Neural cell (in vitro differentiated cells): ENCODE data around the gene GZMM.

Source experiments
- CTCF ChIP-seq: fragments of 450-650 bp; IDR thresholded peaks from 2 replicates; pipeline ENCODE4 v1.5.1; 2014; ENCODE audit warnings: antibody characterized with exemption, mild to moderate bottlenecking, moderate library complexity; ENCODE audit not compliant: poor library complexity, severe bottlenecking
- EP300 ChIP-seq: fragments of 450-650 bp; conservative IDR thresholded peaks from 2 replicates; pipeline ENCODE4 v1.6.1; 2014; ENCODE audit warnings: antibody characterized with exemption, mild to moderate bottlenecking, moderate library complexity; ENCODE audit not compliant: poor library complexity, severe bottlenecking
- EZH2 ChIP-seq: fragments of 200-600, 300-800 bp; shearing (Covaris generic), sonication (generic); IDR thresholded peaks from 2 replicates; pipeline ENCODE4 v1.6.1; 2014; ENCODE audit warnings: antibody characterized with exemption, low read length, borderline replicate concordance, mild to moderate bottlenecking; ENCODE audit not compliant: insufficient read depth, poor library complexity, severe bottlenecking
- MXI1 ChIP-seq: fragments of 450-650 bp; conservative IDR thresholded peaks from 2 replicates; pipeline ENCODE4 v1.6.1; 2014; ENCODE audit warnings: antibody characterized with exemption, mild to moderate bottlenecking; ENCODE audit not compliant: poor library complexity, severe bottlenecking
- POLR2AphosphoS5 ChIP-seq: IDR thresholded peaks from 2 replicates; pipeline ENCODE4 v1.6.1; 2012
- RAD21 ChIP-seq: fragments of 450-650 bp; conservative IDR thresholded peaks from 2 replicates; pipeline ENCODE4 v1.6.1; 2014; ENCODE audit warnings: antibody characterized with exemption, mild to moderate bottlenecking, moderate library complexity
- REST ChIP-seq: IDR thresholded peaks from 2 replicates; pipeline ENCODE4 v1.6.1; 2012; ENCODE audit warnings: borderline replicate concordance
- SMC3 ChIP-seq: fragments of 450-650 bp; conservative IDR thresholded peaks from 2 replicates; pipeline ENCODE4 v1.6.1; 2014; ENCODE audit warnings: antibody characterized with exemption, mild to moderate bottlenecking, moderate library complexity; ENCODE audit not compliant: poor library complexity
- TAF1 ChIP-seq: IDR thresholded peaks from 2 replicates; pipeline ENCODE4 v1.6.1; 2012; ENCODE audit warnings: low read depth

GRCh38 chr19:536031-536880 is 7.6 kb upstream of the GZMM start:
- TF ChIP-seq CTCF (no peak), EZH2 (no peak), EP300 (no peak), REST (no peak), POLR2AphosphoS5 (no peak), SMC3 (no peak), MXI1 (no peak), TAF1 (no peak), RAD21 (no peak)
